ENCODE measurements around the gene DES. TPM values are rescaled to one million over a fixed set of nuclear protein-coding genes. Genes with fewer than 3 reads are reported as not detected.

Gene DES
- polyA plus RNA-seq, 1 donor from 2014 or later = not detected

DNA sequence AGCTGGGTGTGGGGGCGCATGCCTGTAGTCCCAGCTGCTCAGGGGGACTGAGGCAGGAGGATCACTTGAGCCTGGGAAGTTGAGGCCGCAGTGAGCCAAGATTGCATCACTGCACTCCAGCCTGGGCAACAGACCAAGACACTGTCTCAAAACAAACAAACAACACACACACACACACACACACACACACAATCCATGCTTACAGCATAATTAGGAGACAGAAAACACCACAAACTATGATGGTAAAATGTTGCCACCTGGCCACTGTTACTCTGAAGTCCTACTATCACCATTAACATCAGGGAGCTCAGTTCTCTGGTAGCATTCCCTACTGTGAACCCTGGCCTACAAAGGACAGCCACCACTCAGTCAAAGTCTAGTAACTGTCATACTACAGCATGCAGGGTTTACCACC is 48.7 kb upstream of the DES start:
- TF ChIP-seq RAD21 (conservative IDR thresholded peaks at IDR 0.05) (no peak), EZH2 (IDR thresholded peaks at IDR 0.05; ENCODE audit: borderline replicate concordance, insufficient read depth, low read length, poor library complexity, severe bottlenecking) (no peak), TAF1 (IDR thresholded peaks at IDR 0.05; ENCODE audit: low read depth) (no peak), POLR2AphosphoS5 (IDR thresholded peaks at IDR 0.05) (no peak), MXI1 (conservative IDR thresholded peaks at IDR 0.05; ENCODE audit: poor library complexity, severe bottlenecking) (no peak)
- Histone ChIP-seq H3K36me3 (ENCODE audit: insufficient read depth, low read length) (no peaks in the 10 kb centered on the region), H3F3A (ENCODE audit: insufficient read depth, low read length, poor library complexity, severe bottlenecking) (no peaks in the 10 kb centered on the region), H2AFZ (ENCODE audit: low read depth, low read length) (no peak overlapping the region), H3K9me3 (ENCODE audit: low read length) (no peaks in the 10 kb centered on the region), H3K4me2 (ENCODE audit: low read length) (no peak overlapping the region), H3K4me3 (ENCODE audit: low read length) (no peak overlapping the region), H3K27ac (ENCODE audit: low read length) (no peak overlapping the region), H3K27me3 (ENCODE audit: insufficient read depth, low read depth, low read length) (no peaks in the 10 kb centered on the region), H3K9me2 (ENCODE audit: insufficient read depth, low read length) (no peaks in the 10 kb centered on the region), H3K79me2 (replicated peaks; ENCODE audit: insufficient read depth, low read length) (no peaks in the 10 kb centered on the region), H4K20me1 (ENCODE audit: insufficient read depth) (no peaks in the 10 kb centered on the region), H3K9ac (ENCODE audit: low read length) (no peak overlapping the region)

DNA sequence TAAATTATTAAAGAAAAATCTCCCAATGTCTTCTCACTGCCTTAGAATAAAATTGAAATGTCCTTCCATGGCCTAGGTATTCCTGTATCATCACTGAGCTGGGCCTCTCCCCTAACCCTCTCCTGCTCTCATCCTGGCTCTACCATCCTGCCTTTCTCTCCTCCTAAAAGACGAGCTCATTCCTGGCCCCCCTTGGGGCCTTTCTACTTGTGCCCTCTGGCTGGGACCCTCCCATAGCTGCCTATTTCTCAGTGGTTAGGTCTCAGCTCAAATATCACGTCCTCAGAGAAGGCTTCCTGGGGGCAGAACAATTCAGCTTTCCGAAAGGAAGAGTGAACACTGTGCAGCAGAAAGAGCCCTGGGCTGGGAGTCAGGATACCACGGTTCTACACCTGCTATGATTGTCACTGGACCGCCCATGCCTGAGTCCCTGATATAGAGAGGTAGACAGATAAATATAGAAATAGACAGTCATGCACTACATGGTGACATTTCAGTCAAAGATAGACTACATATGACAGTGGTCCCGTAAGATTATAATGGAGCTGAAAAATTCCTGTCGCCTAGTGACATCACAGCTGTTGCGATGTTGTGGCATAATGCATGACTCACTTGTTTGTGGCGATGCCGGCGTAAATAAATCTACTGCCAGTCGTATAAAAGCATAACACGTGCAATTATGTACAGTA is 39.9 kb upstream of the DES start:
- peak overlapping the region; percentile 17 for H3K4me3 ChIP-seq (ENCODE audit: low read length)
- no peak overlapping the region for H3K4me2 ChIP-seq (ENCODE audit: low read length)

More for the DNA sequence above, 39.9 kb upstream of the DES start:
- Histone ChIP-seq H3K9ac (ENCODE audit: low read length) (no peak overlapping the region), H3K79me2 (replicated peaks; ENCODE audit: insufficient read depth, low read length) (no peaks in the 10 kb centered on the region), H3K36me3 (ENCODE audit: insufficient read depth, low read length) (no peaks in the 10 kb centered on the region), H3K27me3 (ENCODE audit: insufficient read depth, low read depth, low read length) (no peaks in the 10 kb centered on the region), H4K20me1 (ENCODE audit: insufficient read depth) (no peaks in the 10 kb centered on the region), H3F3A (ENCODE audit: insufficient read depth, low read length, poor library complexity, severe bottlenecking) (no peaks in the 10 kb centered on the region), H2AFZ (ENCODE audit: low read depth, low read length) (no peak overlapping the region), H3K27ac (ENCODE audit: low read length) (no peak overlapping the region), H3K9me3 (ENCODE audit: low read length) (no peaks in the 10 kb centered on the region), H3K9me2 (ENCODE audit: insufficient read depth, low read length) (no peaks in the 10 kb centered on the region)
- TF ChIP-seq SMC3 (conservative IDR thresholded peaks at IDR 0.05; ENCODE audit: poor library complexity) (no peak), TAF1 (IDR thresholded peaks at IDR 0.05; ENCODE audit: low read depth) (no peak), RAD21 (conservative IDR thresholded peaks at IDR 0.05) (no peak)
- TF ChIP-seq, protein P1, sequence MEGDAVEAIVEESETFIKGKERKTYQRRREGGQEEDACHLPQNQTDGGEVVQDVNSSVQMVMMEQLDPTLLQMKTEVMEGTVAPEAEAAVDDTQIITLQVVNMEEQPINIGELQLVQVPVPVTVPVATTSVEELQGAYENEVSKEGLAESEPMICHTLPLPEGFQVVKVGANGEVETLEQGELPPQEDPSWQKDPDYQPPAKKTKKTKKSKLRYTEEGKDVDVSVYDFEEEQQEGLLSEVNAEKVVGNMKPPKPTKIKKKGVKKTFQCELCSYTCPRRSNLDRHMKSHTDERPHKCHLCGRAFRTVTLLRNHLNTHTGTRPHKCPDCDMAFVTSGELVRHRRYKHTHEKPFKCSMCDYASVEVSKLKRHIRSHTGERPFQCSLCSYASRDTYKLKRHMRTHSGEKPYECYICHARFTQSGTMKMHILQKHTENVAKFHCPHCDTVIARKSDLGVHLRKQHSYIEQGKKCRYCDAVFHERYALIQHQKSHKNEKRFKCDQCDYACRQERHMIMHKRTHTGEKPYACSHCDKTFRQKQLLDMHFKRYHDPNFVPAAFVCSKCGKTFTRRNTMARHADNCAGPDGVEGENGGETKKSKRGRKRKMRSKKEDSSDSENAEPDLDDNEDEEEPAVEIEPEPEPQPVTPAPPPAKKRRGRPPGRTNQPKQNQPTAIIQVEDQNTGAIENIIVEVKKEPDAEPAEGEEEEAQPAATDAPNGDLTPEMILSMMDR (IDR thresholded peaks at IDR 0.05; ENCODE audit: poor library complexity, severe bottlenecking) = no peak
- TF ChIP-seq, protein P2, sequence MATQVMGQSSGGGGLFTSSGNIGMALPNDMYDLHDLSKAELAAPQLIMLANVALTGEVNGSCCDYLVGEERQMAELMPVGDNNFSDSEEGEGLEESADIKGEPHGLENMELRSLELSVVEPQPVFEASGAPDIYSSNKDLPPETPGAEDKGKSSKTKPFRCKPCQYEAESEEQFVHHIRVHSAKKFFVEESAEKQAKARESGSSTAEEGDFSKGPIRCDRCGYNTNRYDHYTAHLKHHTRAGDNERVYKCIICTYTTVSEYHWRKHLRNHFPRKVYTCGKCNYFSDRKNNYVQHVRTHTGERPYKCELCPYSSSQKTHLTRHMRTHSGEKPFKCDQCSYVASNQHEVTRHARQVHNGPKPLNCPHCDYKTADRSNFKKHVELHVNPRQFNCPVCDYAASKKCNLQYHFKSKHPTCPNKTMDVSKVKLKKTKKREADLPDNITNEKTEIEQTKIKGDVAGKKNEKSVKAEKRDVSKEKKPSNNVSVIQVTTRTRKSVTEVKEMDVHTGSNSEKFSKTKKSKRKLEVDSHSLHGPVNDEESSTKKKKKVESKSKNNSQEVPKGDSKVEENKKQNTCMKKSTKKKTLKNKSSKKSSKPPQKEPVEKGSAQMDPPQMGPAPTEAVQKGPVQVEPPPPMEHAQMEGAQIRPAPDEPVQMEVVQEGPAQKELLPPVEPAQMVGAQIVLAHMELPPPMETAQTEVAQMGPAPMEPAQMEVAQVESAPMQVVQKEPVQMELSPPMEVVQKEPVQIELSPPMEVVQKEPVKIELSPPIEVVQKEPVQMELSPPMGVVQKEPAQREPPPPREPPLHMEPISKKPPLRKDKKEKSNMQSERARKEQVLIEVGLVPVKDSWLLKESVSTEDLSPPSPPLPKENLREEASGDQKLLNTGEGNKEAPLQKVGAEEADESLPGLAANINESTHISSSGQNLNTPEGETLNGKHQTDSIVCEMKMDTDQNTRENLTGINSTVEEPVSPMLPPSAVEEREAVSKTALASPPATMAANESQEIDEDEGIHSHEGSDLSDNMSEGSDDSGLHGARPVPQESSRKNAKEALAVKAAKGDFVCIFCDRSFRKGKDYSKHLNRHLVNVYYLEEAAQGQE (IDR thresholded peaks at IDR 0.05; ENCODE audit: borderline replicate concordance) = no peak
